OCI-LY1 (cell line): ENCODE measurements around the gene ESPNL.

Experiments
- H2AFZ ChIP-seq: fragments of 200-600 bp; sonication (generic), shearing (Covaris generic); 2 replicates; pipeline ENCODE4 v1.6.0; 2014; ENCODE audit warnings: antibody characterized with exemption, mild to moderate bottlenecking, low read length
- H3F3A ChIP-seq: fragments of 200-600 bp; sonication (generic), shearing (Covaris generic); 2 replicates; pipeline ENCODE4 v1.6.0; 2014; ENCODE audit warnings: mild to moderate bottlenecking, antibody characterized with exemption, low read length, moderate library complexity; ENCODE audit not compliant: insufficient read depth
- H3K27ac ChIP-seq: fragments of 200-600 bp; sonication (generic); 2 replicates; pipeline ENCODE4 v1.5.1; 2014; ENCODE audit warnings: low read length, mixed run types, mild to moderate bottlenecking, low read depth; ENCODE audit not compliant: poor library complexity, severe bottlenecking
- H3K27me3 ChIP-seq: fragments of 200-600 bp; sonication (generic); 2 replicates; pipeline ENCODE4 v1.6.0; 2014; ENCODE audit warnings: antibody characterized with exemption, mild to moderate bottlenecking, low read length, moderate library complexity; ENCODE audit not compliant: insufficient read depth
- H3K36me3 ChIP-seq: fragments of 200-600 bp; sonication (generic); 2 replicates; pipeline ENCODE4 v1.6.1; 2014; ENCODE audit warnings: mild to moderate bottlenecking, antibody characterized with exemption, low read length, moderate library complexity, mixed read lengths; ENCODE audit not compliant: insufficient read depth
- H3K4me1 ChIP-seq: fragments of 200-600 bp; sonication (generic); 2 replicates; pipeline ENCODE4 v1.5.1; 2014; ENCODE audit warnings: mild to moderate bottlenecking, low read length, moderate library complexity; ENCODE audit not compliant: insufficient read depth, severe bottlenecking
- H3K4me2 ChIP-seq: fragments of 200-600 bp; sonication (generic), shearing (Covaris generic); 2 replicates; pipeline ENCODE4 v1.6.1; 2014; ENCODE audit warnings: low read length
- H3K4me3 ChIP-seq: fragments of 200-600 bp; sonication (generic); 2 replicates; pipeline ENCODE4 v1.5.1; 2014; ENCODE audit warnings: low read length, low read depth, mild to moderate bottlenecking, mixed read lengths; ENCODE audit not compliant: poor library complexity, severe bottlenecking
- H3K79me2 ChIP-seq: fragments of 200-600 bp; shearing (Covaris generic); 2 replicates; pipeline ENCODE4 v1.6.1; 2016; ENCODE audit warnings: mixed run types, low read length, mixed read lengths; ENCODE audit not compliant: insufficient read depth
- H3K9ac ChIP-seq: fragments of 200-600 bp; sonication (generic), shearing (Covaris generic); 2 replicates; pipeline ENCODE4 v1.6.1; 2014; ENCODE audit warnings: mild to moderate bottlenecking, low read length, mixed read lengths
- H3K9me2 ChIP-seq: fragments of 200-600 bp; sonication (generic), shearing (Covaris generic); 2 replicates; pipeline ENCODE4 v1.6.1; 2014; ENCODE audit warnings: low read depth, mild to moderate bottlenecking, low read length, mixed read lengths
- H3K9me3 ChIP-seq: fragments of 200-600 bp; shearing (Covaris generic); 2 replicates; pipeline ENCODE4 v1.6.1; 2014; ENCODE audit warnings: low read length, mixed read lengths
- H4K20me1 ChIP-seq: fragments of 200-600 bp; sonication (generic), shearing (Covaris generic); 2 replicates; pipeline ENCODE4 v1.6.0; 2016; ENCODE audit warnings: mild to moderate bottlenecking, low read length; ENCODE audit not compliant: insufficient read depth
- CTCF ChIP-seq: fragments of 200-600 bp; sonication (generic), shearing (Covaris generic); IDR thresholded peaks from 2 replicates; pipeline ENCODE4 v1.5.1; 2017; ENCODE audit warnings: mild to moderate bottlenecking, antibody characterized with exemption, low read length, moderate library complexity, mixed read lengths
- EZH2 ChIP-seq: fragments of 200-600 bp; sonication (generic), shearing (Covaris generic); IDR thresholded peaks from 2 replicates; pipeline ENCODE4 v1.8.0; 2017; ENCODE audit warnings: borderline replicate concordance, mixed run types, mild to moderate bottlenecking, antibody characterized with exemption, low read length, moderate library complexity, mixed read lengths

The ESPNL gene

GRCh38 chr2:238159661-238160205, 59.6 kb downstream of the ESPNL start:
- Histone ChIP-seq H3K9me3 (no peaks in the 10 kb centered on the region), H3K9ac (no peak overlapping the region; the same call in 1 of the 2 replicates), H3K36me3 (no peaks in the 10 kb centered on the region; the same call in 1 of the 2 replicates), H3K4me1 (peaks cover 21% of the 10 kb centered on the region), H3K27me3 (no peaks in the 10 kb centered on the region), H3F3A (no peaks in the 10 kb centered on the region), H3K4me3 (peak overlapping the region; percentile 58), H3K4me2 (peak overlapping the region; percentile 67), H3K9me2 (no peaks in the 10 kb centered on the region), H2AFZ (no peak overlapping the region), H4K20me1 (no peaks in the 10 kb centered on the region), H3K79me2 (no peaks in the 10 kb centered on the region), H3K27ac (no peak overlapping the region)
- TF ChIP-seq CTCF (no peak), EZH2 (no peak)

- peaks cover 21% of the 10 kb centered on the region for H3K4me1 ChIP-seq
- H3K9ac ChIP-seq: peak overlapping the region; percentile 36; the same call in 1 of the 2 replicates
- TF ChIP-seq EZH2: no peak
- peak; percentile 96 for TF ChIP-seq CTCF
- peak overlapping the region; percentile 58 for H3K4me3 ChIP-seq
- H4K20me1 ChIP-seq: no peaks in the 10 kb centered on the region
- no peaks in the 10 kb centered on the region for H3K36me3 ChIP-seq
- H2AFZ ChIP-seq: no peak overlapping the region
- H3F3A ChIP-seq: no peaks in the 10 kb centered on the region
- H3K9me2 ChIP-seq: no peaks in the 10 kb centered on the region
- no peak overlapping the region for H3K27ac ChIP-seq
- H3K9me3 ChIP-seq: no peaks in the 10 kb centered on the region
- peak overlapping the region; percentile 67 for H3K4me2 ChIP-seq
- no peaks in the 10 kb centered on the region for H3K79me2 ChIP-seq
- no peaks in the 10 kb centered on the region for H3K27me3 ChIP-seq
Observed at GRCh38 chr2:238160206-238161129, 60.3 kb downstream of the ESPNL start.

GRCh38 chr2:238161291-238162051, 61.3 kb downstream of the ESPNL start:
- no peaks in the 10 kb centered on the region for H3F3A ChIP-seq
- H3K9me2 ChIP-seq: no peaks in the 10 kb centered on the region
- H3K9me3 ChIP-seq: no peaks in the 10 kb centered on the region
- no peak overlapping the region for H2AFZ ChIP-seq
- no peaks in the 10 kb centered on the region for H3K27me3 ChIP-seq
- H3K4me2 ChIP-seq: no peak overlapping the region; the same call in 1 of the 2 replicates
- no peak overlapping the region for H3K4me3 ChIP-seq
- H4K20me1 ChIP-seq: no peaks in the 10 kb centered on the region
- H3K4me1 ChIP-seq: peaks cover 21% of the 10 kb centered on the region
- no peak overlapping the region for H3K9ac ChIP-seq
- TF ChIP-seq CTCF (no peak), EZH2 (no peak)
- H3K27ac ChIP-seq: no peak overlapping the region
- no peaks in the 10 kb centered on the region for H3K79me2 ChIP-seq
- no peaks in the 10 kb centered on the region for H3K36me3 ChIP-seq
